ENCODE measurements around the gene SON.

SON gene

GRCh38 chr21:33522297-33522952 lies 20.4 kb upstream of the SON start:
- H3K4me3 ChIP-seq (ENCODE audit: low read length): no peak overlapping the region
- no peaks in the 10 kb centered on the region for H3K27me3 ChIP-seq (ENCODE audit: control insufficient read depth, insufficient read depth, low read length)
- no peaks in the 10 kb centered on the region for H3K4me1 ChIP-seq (ENCODE audit: control insufficient read depth, insufficient read depth, low read length)
- H3K36me3 ChIP-seq (ENCODE audit: control insufficient read depth, insufficient read depth, low read length): peaks cover 15% of the 10 kb centered on the region
- H3K27ac ChIP-seq (ENCODE audit: low read depth, low read length): no peak overlapping the region
- H3K9ac ChIP-seq (ENCODE audit: low read length): no peak overlapping the region

DNA sequence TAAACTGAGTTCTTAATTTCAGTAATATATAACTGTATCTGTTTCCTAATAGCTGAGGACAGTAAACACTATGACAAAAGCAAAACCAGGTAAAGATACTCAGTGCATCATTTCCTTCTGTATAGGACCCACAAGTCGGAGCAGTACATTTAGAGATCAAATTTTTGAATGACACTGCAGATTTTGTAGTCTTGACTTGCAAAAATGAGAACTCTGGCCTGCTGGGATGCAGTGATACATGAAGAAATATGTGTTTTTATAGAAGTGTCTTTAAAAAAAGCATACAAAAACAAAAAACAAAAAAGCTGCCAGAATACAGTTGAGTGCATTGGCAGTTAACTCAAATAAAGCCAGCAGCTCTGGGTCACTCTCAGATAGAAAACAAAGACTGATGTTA lies 19.9 kb upstream of the SON start:
- H3K27me3 ChIP-seq (ENCODE audit: control insufficient read depth, insufficient read depth, low read length): no peaks in the 10 kb centered on the region
- H3K4me1 ChIP-seq (ENCODE audit: control insufficient read depth, insufficient read depth, low read length): no peaks in the 10 kb centered on the region
- H3K9ac ChIP-seq (ENCODE audit: low read length): no peak overlapping the region
- H3K4me3 ChIP-seq (ENCODE audit: low read length): no peak overlapping the region
- H3K36me3 ChIP-seq (ENCODE audit: control insufficient read depth, insufficient read depth, low read length): peaks cover 16% of the 10 kb centered on the region
- H3K27ac ChIP-seq (ENCODE audit: low read depth, low read length): no peak overlapping the region

GRCh38 chr21:33531007-33531406 lies 11.8 kb upstream of the SON start:
- H3K36me3 ChIP-seq (ENCODE audit: control insufficient read depth, insufficient read depth, low read length): peaks cover 18% of the 10 kb centered on the region
- no peaks in the 10 kb centered on the region for H3K27me3 ChIP-seq (ENCODE audit: control insufficient read depth, insufficient read depth, low read length)
- no peak overlapping the region for H3K27ac ChIP-seq (ENCODE audit: low read depth, low read length)
- no peak overlapping the region for H3K4me3 ChIP-seq (ENCODE audit: low read length)
- H3K9ac ChIP-seq (ENCODE audit: low read length): no peak overlapping the region
- no peaks in the 10 kb centered on the region for H3K4me1 ChIP-seq (ENCODE audit: control insufficient read depth, insufficient read depth, low read length)

- Histone ChIP-seq H3K9ac (ENCODE audit: low read length) (no peak overlapping the region), H3K27me3 (ENCODE audit: control insufficient read depth, insufficient read depth, low read length) (no peaks in the 10 kb centered on the region), H3K27ac (ENCODE audit: low read depth, low read length) (no peak overlapping the region), H3K36me3 (ENCODE audit: control insufficient read depth, insufficient read depth, low read length) (peaks cover 20% of the 10 kb centered on the region), H3K4me3 (ENCODE audit: low read length) (no peak overlapping the region), H3K4me1 (ENCODE audit: control insufficient read depth, insufficient read depth, low read length) (peaks cover 3% of the 10 kb centered on the region)
Measured at GRCh38 chr21:33537212-33537611, 5.6 kb upstream of the SON start.

DNA sequence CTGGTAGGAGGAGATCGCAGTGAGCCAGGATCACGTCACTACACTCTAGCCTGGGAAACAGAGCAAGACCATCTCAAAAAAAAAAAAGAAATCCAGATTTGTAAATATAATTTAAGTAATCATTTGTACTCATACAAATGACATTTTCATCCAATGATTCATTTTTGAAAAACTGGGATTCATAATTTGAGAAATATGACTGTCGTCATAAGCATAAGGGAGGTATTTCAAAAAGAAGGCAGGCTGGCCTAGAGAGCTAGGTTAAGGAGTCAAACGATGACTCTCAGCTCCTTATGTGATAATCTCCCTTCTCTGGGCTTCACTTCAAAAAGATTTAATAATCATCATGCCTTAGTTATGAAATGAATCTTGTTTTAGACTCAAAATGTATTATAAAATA lies 3.2 kb upstream of the SON start:
- H3K4me1 ChIP-seq (ENCODE audit: control insufficient read depth, insufficient read depth, low read length): peaks cover 6% of the 10 kb centered on the region
- peaks cover 12% of the 10 kb centered on the region for H3K36me3 ChIP-seq (ENCODE audit: control insufficient read depth, insufficient read depth, low read length)
- no peak overlapping the region for H3K4me3 ChIP-seq (ENCODE audit: low read length)
- H3K27me3 ChIP-seq (ENCODE audit: control insufficient read depth, insufficient read depth, low read length): no peaks in the 10 kb centered on the region
- H3K27ac ChIP-seq (ENCODE audit: low read depth, low read length): no peak overlapping the region
- H3K9ac ChIP-seq (ENCODE audit: low read length): no peak overlapping the region

- Histone ChIP-seq H3K27ac (ENCODE audit: low read depth, low read length) (no peak overlapping the region), H3K4me3 (ENCODE audit: low read length) (no peak overlapping the region), H3K27me3 (ENCODE audit: control insufficient read depth, insufficient read depth, low read length) (no peaks in the 10 kb centered on the region), H3K4me1 (ENCODE audit: control insufficient read depth, insufficient read depth, low read length) (peaks cover 10% of the 10 kb centered on the region), H3K9ac (ENCODE audit: low read length) (no peak overlapping the region), H3K36me3 (ENCODE audit: control insufficient read depth, insufficient read depth, low read length) (peaks cover 12% of the 10 kb centered on the region)
Measured at GRCh38 chr21:33540711-33541104, 2.1 kb upstream of the SON start.

DNA sequence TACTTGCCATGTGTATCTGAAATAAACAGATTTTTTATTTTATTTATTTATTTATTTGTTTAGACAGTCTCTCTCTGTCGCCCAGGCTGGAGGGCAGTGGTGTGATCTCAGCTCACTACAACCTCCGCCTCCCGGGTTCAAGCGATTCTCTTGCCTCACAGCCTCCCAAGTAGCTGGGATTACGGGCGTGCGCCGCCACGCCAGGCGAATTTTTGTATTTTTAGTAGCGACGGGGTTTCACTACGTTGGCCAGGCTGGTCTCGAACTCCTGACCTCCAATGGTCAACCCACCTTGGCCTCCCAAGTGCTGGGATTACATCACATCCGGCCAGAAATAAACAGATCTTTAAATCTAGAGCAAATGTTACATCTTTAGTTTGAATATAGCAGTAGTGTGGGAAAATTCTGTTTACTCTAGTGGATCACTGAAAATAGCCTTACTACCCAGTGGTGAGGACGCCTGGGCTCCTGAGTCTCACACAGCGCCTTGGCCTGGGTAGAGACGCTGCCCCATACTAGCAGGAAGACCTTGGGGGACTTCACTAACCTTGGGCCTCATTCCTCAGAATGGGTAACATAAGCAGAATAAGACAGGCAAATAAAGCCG lies 1.6 kb upstream of the SON start:
- H3K4me3 ChIP-seq (ENCODE audit: low read length): peak overlapping the region; percentile 79
- no peaks in the 10 kb centered on the region for H3K27me3 ChIP-seq (ENCODE audit: control insufficient read depth, insufficient read depth, low read length)
- peaks cover 12% of the 10 kb centered on the region for H3K36me3 ChIP-seq (ENCODE audit: control insufficient read depth, insufficient read depth, low read length)
- H3K4me1 ChIP-seq (ENCODE audit: control insufficient read depth, insufficient read depth, low read length): peaks cover 10% of the 10 kb centered on the region
- peak overlapping the region; percentile 39 for H3K9ac ChIP-seq (ENCODE audit: low read length)
- peak overlapping the region; percentile 98 for H3K27ac ChIP-seq (ENCODE audit: low read depth, low read length)

- H3K4me1 ChIP-seq (ENCODE audit: control insufficient read depth, insufficient read depth, low read length): peaks cover 10% of the 10 kb centered on the region
- H3K9ac ChIP-seq (ENCODE audit: low read length): peak within 1 kb of the TSS; percentile 100
- peaks cover 9% of the 10 kb centered on the region for H3K36me3 ChIP-seq (ENCODE audit: control insufficient read depth, insufficient read depth, low read length)
- H3K4me3 ChIP-seq (ENCODE audit: low read length): peak within 1 kb of the TSS; percentile 98
- peak within 1 kb of the TSS; percentile 99 for H3K27ac ChIP-seq (ENCODE audit: low read depth, low read length)
- no peaks in the 10 kb centered on the region for H3K27me3 ChIP-seq (ENCODE audit: control insufficient read depth, insufficient read depth, low read length)
Measured at GRCh38 chr21:33541756-33542639, 840 bp upstream of the SON start, which contains the start of gene GART. Gene GART, minus strand, starts transcription at chr21:33542117. Its CDS starts 2,802 bp downstream, at chr21:33539315.

GRCh38 chr21:33543505-33544129 lies 779 bp downstream of the SON start:
- Histone ChIP-seq H3K27ac (ENCODE audit: low read depth, low read length) (peak overlapping the region; percentile 99), H3K4me1 (ENCODE audit: control insufficient read depth, insufficient read depth, low read length) (peaks cover 10% of the 10 kb centered on the region), H3K4me3 (ENCODE audit: low read length) (peak overlapping the region; percentile 98)

GRCh38 chr21:33544451-33545195 lies 1.8 kb downstream of the SON start:
- Histone ChIP-seq H3K36me3 (ENCODE audit: control insufficient read depth, insufficient read depth, low read length) (peaks cover 2% of the 10 kb centered on the region), H3K27me3 (ENCODE audit: control insufficient read depth, insufficient read depth, low read length) (no peaks in the 10 kb centered on the region), H3K4me3 (ENCODE audit: low read length) (peak overlapping the region; percentile 98), H3K9ac (ENCODE audit: low read length) (no peak overlapping the region), H3K27ac (ENCODE audit: low read depth, low read length) (no peak overlapping the region), H3K4me1 (ENCODE audit: control insufficient read depth, insufficient read depth, low read length) (peaks cover 10% of the 10 kb centered on the region)

More at GRCh38 chr21:33543505-33544129, 779 bp downstream of the SON start:
- no peaks in the 10 kb centered on the region for H3K36me3 ChIP-seq (ENCODE audit: control insufficient read depth, insufficient read depth, low read length)
- peak overlapping the region; percentile 100 for H3K9ac ChIP-seq (ENCODE audit: low read length)
- H3K27me3 ChIP-seq (ENCODE audit: control insufficient read depth, insufficient read depth, low read length): no peaks in the 10 kb centered on the region

DNA sequence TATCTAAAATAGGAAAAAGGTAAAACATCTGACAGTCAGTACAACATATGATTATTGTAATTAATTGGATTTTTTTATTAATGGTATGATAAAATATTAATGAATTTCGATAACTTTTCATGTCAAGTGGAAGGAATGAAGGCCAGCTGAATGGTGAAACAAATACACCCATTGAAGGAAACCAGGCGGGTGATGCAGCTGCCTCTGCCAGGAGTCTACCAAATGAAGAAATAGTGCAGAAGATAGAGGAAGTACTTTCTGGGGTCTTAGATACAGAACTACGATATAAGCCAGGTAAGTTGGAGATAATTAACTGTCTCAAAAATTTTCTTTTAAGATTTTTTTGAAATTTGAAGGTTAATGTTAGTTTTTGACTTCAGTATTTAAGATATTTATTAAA lies 3.2 kb downstream of the SON start:
- H3K36me3 ChIP-seq (ENCODE audit: control insufficient read depth, insufficient read depth, low read length): peaks cover 14% of the 10 kb centered on the region
- no peak overlapping the region for H3K9ac ChIP-seq (ENCODE audit: low read length)
- H3K4me1 ChIP-seq (ENCODE audit: control insufficient read depth, insufficient read depth, low read length): peaks cover 10% of the 10 kb centered on the region
- H3K4me3 ChIP-seq (ENCODE audit: low read length): no peak overlapping the region
- H3K27ac ChIP-seq (ENCODE audit: low read depth, low read length): no peak overlapping the region
- H3K27me3 ChIP-seq (ENCODE audit: control insufficient read depth, insufficient read depth, low read length): no peaks in the 10 kb centered on the region

All from rectal smooth muscle tissue (tissue), 1 donor.